Breast epithelium (tissue), 4 donors: ENCODE data around the gene RAB42. TPM values are rescaled to one million over a fixed set of nuclear protein-coding genes. Genes with fewer than 3 reads are reported as not detected.
"Not testable (repeated sequence)": the region's sequence is repeated elsewhere in the genome, so short reads cannot be mapped to it uniquely, and the experiment has no call there.

Experiments used
- DNase-seq, 2 donors: peaks; one replicate each; pipeline ENCODE4 v3.0.0-alpha.2; 2019; ENCODE audit warnings: low spot score in 2 of 2
- H3K27ac ChIP-seq, 2 donors: fragments of 200-600 bp; sonication (generic) in 1 of 2; one replicate each; pipeline ENCODE4 v1.5.1; 2016 to 2019; ENCODE audit warnings: mild to moderate bottlenecking in 1 of 2
- H3K27me3 ChIP-seq, 2 donors: fragments of 200-600 bp; sonication (generic) in 1 of 2; one replicate each; pipeline versions ENCODE4 v1.5.1 to v1.6.0; 2017 to 2019; ENCODE audit warnings: control low read depth in 1 of 2, mild to moderate bottlenecking in 1 of 2
- H3K36me3 ChIP-seq: fragments of 200-600 bp; one replicate; pipeline ENCODE4 v1.5.1; 2019
- H3K4me1 ChIP-seq, 2 donors: fragments of 200-600 bp; sonication (generic); one replicate each; pipeline ENCODE4 v1.5.1; 2016 to 2019; ENCODE audit warnings: control low read depth in 1 of 2
- H3K4me3 ChIP-seq, 3 donors: fragments of 200-600 bp; sonication (generic); 1 replicate in 2 of 3; 2 replicates in 1 of 3; pipeline ENCODE4 v1.5.1; 2016 to 2019; ENCODE audit warnings: mild to moderate bottlenecking in 3 of 3, moderate library complexity in 2 of 3
- H3K9me3 ChIP-seq, 2 donors: fragments of 200-600 bp; sonication (generic) in 1 of 2; one replicate each; pipeline ENCODE4 v1.5.1; 2016 to 2019; ENCODE audit warnings: control low read depth in 1 of 2
- CTCF ChIP-seq, 3 donors: fragments of 450-650 bp; IDR thresholded peaks; one replicate each; pipeline ENCODE4 v1.5.1; 2016 to 2017; ENCODE audit warnings: antibody characterized with exemption in 3 of 3, mild to moderate bottlenecking in 3 of 3, moderate library complexity in 3 of 3
- POLR2A ChIP-seq: fragments of 450-650 bp; IDR thresholded peaks from one replicate; pipeline ENCODE4 v1.6.1; 2016; ENCODE audit warnings: antibody characterized with exemption, mild to moderate bottlenecking, moderate library complexity
- POLR2AphosphoS5 ChIP-seq, 3 donors: sonication (generic); formaldehyde crosslinking; IDR thresholded peaks; one replicate each; pipeline ENCODE4 v1.6.1; 2017; ENCODE audit warnings: antibody characterized with exemption in 3 of 3
- intact Hi-C: fragments of 100-400 bp; cut with DNase I; formaldehyde crosslinking; loops from one replicate; pipeline ENCODE4 v1.15.1; 2023; ENCODE audit warnings: low total_unique reads
- total RNA-seq, 3 donors: library from RNA; depleted of rRNA; stranded (reverse); fragments of >200 nt; gene quantifications; one replicate each; pipeline ENCODE4 v1.1.0, GENCODE V29; 2016

The RAB42 gene
- total RNA-seq, 3 donors from 2014 or later = 6.9 to 18.6 (median 8.0) TPM

GRCh38 chr1:28595412-28596191 is 3.5 kb downstream of the RAB42 start:
- Histone ChIP-seq H3K36me3 (no peaks in the 10 kb centered on the region), H3K27ac (no peak overlapping the region), H3K4me3 (no peak overlapping the region), H3K4me1 (peaks cover 0 to 4% of the 10 kb centered on the region in 2 donors), H3K9me3 (no peaks in the 10 kb centered on the region), H3K27me3 (no peaks in the 10 kb centered on the region)
- intact Hi-C loops = no loop called here
- DNase-seq = no peak
- TF ChIP-seq POLR2A = no peak
- TF ChIP-seq CTCF (IDR thresholded peaks at IDR 0.05) = no peak

- H3K27ac ChIP-seq, H3K27me3 ChIP-seq, H3K9me3 ChIP-seq, H3K4me1 ChIP-seq, DNase-seq, intact Hi-C loops, H3K4me3 ChIP-seq, H3K36me3 ChIP-seq: not testable (repeated sequence)
These were observed 4.2 kb downstream of the RAB42 start for GRCh38 chr1:28596276-28596675.

- no peaks in the 10 kb centered on the region for H3K9me3 ChIP-seq
- H3K27ac ChIP-seq = no peak overlapping the region
These were observed 9.6 kb downstream of the RAB42 start for GRCh38 chr1:28601696-28602095.

GRCh38 chr1:28602536-28603439 is 10.7 kb downstream of the RAB42 start:
- no peaks in the 10 kb centered on the region for H3K9me3 ChIP-seq
- no peak overlapping the region for H3K27ac ChIP-seq
- H3K36me3 ChIP-seq = no peaks in the 10 kb centered on the region
- intact Hi-C loops = loop anchor here (10.0 kb wide), 1 partner anchor 198 kb away; no protein-coding TSS in a partner anchor
- TF ChIP-seq POLR2AphosphoS5 (IDR thresholded peaks at IDR 0.05) (peak in 1 of 3 donors; percentile 21), POLR2A (no peak), CTCF (IDR thresholded peaks at IDR 0.05) (peak; percentile 20 to 74 (median 68))
- DNase-seq = peak in 1 of 2 donors; percentile 47
- no peaks in the 10 kb centered on the region for H3K4me1 ChIP-seq
- H3K4me3 ChIP-seq = no peak overlapping the region
- H3K27me3 ChIP-seq = no peaks in the 10 kb centered on the region

More at GRCh38 chr1:28601696-28602095, 9.6 kb downstream of the RAB42 start:
- intact Hi-C loops = loop anchor here (10.0 kb wide), 1 partner anchor 197 kb away; no protein-coding TSS in a partner anchor
- H3K27me3 ChIP-seq = no peaks in the 10 kb centered on the region
- H3K4me1 ChIP-seq = no peaks in the 10 kb centered on the region
- H3K36me3 ChIP-seq = no peaks in the 10 kb centered on the region
- TF ChIP-seq POLR2AphosphoS5 (IDR thresholded peaks at IDR 0.05) = no peak
- TF ChIP-seq CTCF (IDR thresholded peaks at IDR 0.05) = no peak
- no peak for TF ChIP-seq POLR2A
- H3K4me3 ChIP-seq = no peak overlapping the region
- DNase-seq = no peak

GRCh38 chr1:28604411-28604810 is 12.3 kb downstream of the RAB42 start:
- Histone ChIP-seq H3K27ac (no peak overlapping the region), H3K9me3 (no peaks in the 10 kb centered on the region), H3K4me1 (no peaks in the 10 kb centered on the region), H3K27me3 (no peaks in the 10 kb centered on the region), H3K36me3 (no peaks in the 10 kb centered on the region), H3K4me3 (no peak overlapping the region)
- intact Hi-C loops = loop anchor here (10.0 kb wide), 1 partner anchor 200 kb away; no protein-coding TSS in a partner anchor
- TF ChIP-seq POLR2A (no peak), CTCF (IDR thresholded peaks at IDR 0.05) (no peak), POLR2AphosphoS5 (IDR thresholded peaks at IDR 0.05) (no peak)
- no peak for DNase-seq
